Cardiac fibroblast (primary cell): ENCODE results near the gene ZBTB43.

ENCODE experiments used
- DNase-seq, 2 donors: peaks; one replicate each; pipeline versions ENCODE4 v3.0.0 to v3.0.0-alpha.2; 2010; ENCODE audit warnings: low read depth in 2 of 2
- H3K4me3 ChIP-seq, 2 donors: replicated peaks in 1 of 2; 1 replicate in 1 of 2; 2 replicates in 1 of 2; pipeline ENCODE4 v1.5.1; 2011; ENCODE audit warnings: low read depth in 2 of 2, low read length in 2 of 2, mild to moderate bottlenecking in 2 of 2, moderate library complexity in 1 of 2
- CTCF ChIP-seq: IDR thresholded peaks from one replicate; pipeline ENCODE4 v1.5.1; 2011; ENCODE audit warnings: low read depth, mild to moderate bottlenecking, low read length, inconsistent platforms

Gene ZBTB43

GRCh38 chr9:126838055-126838811, 33.4 kb downstream of the ZBTB43 start:
- DNase-seq = no peak
- TF ChIP-seq CTCF = no peak
- H3K4me3 ChIP-seq = no peak overlapping the region

GRCh38 chr9:126838895-126839294, 34.1 kb downstream of the ZBTB43 start:
- TF ChIP-seq CTCF = no peak
- no peak overlapping the region for H3K4me3 ChIP-seq
- DNase-seq = no peak

GRCh38 chr9:126839301-126839700, 34.5 kb downstream of the ZBTB43 start:
- no peak for TF ChIP-seq CTCF
- no peak overlapping the region for H3K4me3 ChIP-seq
- DNase-seq = no peak

GRCh38 chr9:126842220-126842842, 37.5 kb downstream of the ZBTB43 start:
- no peak for DNase-seq
- no peak for TF ChIP-seq CTCF

GRCh38 chr9:126842977-126843799, 38.3 kb downstream of the ZBTB43 start:
- TF ChIP-seq CTCF = no peak
- H3K4me3 ChIP-seq = no peak overlapping the region
- DNase-seq = no peak

More at GRCh38 chr9:126842220-126842842, 37.5 kb downstream of the ZBTB43 start:
- no peak overlapping the region for H3K4me3 ChIP-seq

- H3K4me3 ChIP-seq = no peak overlapping the region
- TF ChIP-seq CTCF = no peak
- DNase-seq = peak; percentile 52 to 65
Observed at GRCh38 chr9:126844085-126844484, 39.2 kb downstream of the ZBTB43 start.
